Measurements from ENCODE around the gene SLC25A39.

Gene SLC25A39

DNA sequence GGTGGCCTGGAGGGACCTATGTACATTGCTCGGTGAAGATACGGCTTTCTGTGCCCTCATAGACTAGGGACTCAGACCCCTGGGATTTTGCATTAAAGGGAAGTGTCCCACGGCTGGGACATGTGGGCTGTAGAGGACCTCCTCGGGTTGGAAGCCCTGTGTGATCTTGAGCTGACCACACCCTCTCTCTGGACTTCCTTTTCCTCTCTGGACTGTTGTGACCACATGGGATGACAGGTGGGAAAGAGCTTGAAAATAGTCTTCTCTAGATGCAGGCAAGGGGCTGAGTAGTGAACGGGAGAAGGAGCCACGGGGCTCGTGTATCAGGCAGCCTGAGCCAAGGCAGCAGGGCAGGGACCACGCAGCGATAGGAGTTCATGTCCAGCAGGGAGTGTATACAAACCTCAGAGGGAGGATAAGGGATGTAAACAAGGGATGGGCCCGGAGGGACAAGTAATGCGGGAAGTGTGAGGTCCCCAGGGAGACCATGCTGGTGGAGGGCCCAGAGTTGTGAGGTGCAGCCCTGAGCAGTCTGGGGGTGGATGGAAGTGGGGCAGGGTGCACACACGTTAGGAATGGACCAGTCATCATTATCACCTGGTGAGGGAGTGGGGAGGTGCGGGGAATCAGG, 52.2 kb downstream of the SLC25A39 start:
- DNase-seq, result no peak
